COLO829 (cell line): ENCODE results near the gene PRR3.

Experiments
- DNase-seq: peaks from one replicate; pipeline ENCODE4 v3.0.0; 2012; ENCODE audit warnings: low spot score

Gene PRR3

DNA sequence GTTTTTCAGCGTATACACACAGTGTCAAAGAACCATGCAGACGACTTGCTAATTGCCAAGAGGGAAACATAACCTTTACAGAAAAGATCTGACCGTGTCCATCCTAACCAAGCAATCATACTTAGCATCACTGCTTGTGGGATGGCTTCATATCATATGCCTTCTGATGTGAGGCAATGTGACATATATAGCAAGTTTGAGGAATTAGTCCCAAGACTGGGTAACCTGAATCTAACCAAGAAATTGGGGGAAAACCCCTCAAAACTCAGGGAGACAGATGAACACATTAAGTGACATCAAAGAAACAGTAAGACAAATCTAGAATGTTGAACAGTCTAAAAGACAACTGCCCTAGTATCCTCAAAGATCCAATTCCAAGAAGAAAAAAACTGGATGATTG is 19.2 kb upstream of the PRR3 start:
- DNase-seq: no peak

DNA sequence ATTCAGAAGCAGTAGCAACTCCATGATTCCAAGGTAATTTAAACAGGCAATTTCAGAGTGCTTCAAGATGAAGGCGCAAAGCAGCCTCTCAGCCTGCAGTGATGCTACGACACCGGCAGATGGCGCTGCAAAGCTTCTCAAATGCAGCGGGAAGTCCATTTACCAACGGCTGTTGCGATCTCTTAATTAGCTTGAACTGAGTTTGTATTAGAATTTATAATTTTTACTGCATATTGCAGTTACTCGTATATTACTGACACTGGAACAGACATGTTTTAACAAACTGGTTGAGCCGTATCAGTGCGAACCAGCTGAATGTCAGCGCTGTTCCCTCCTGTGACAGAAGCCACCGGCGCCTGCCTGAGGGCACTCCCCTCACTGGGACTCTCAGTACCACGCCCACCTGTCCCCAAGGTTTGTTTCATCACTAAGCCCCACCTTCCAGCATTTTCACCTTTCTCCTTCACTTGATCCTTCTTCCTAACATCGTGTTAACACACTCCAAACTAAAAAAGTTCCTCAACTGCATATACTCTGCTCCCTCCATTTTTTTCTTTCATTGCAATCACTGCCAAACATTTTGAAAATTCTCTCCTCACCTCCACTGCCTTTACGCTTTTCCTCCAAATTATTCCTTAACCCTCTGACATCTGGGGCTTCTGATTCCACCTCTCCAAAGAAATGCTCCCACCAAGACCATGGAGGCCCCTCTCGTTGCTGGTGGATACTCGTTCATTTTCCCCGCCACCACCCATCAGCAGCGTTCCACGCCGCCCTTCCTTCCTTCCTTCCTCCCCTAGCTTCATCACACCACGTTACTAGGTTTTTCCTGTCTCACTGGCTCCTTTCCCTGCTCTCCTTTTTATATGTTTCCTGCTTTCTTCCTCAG is 15.3 kb upstream of the PRR3 start:
- peak; percentile 79 for DNase-seq

DNA sequence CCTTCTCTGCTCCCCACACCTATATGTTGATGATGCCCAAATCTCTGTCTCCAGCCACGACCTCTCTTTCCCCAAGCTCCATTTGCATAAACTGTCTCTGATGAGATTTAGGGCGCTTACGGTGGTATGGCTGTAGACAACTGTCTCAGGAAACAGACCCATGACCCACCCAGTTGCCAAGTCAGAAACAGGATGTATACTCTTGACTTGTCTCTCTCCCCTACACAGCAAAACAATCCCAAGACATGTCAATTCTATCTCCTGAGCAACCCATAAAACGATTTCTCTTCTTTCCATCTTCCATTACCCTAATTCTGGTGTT is 14.7 kb upstream of the PRR3 start:
- DNase-seq: no peak

DNA sequence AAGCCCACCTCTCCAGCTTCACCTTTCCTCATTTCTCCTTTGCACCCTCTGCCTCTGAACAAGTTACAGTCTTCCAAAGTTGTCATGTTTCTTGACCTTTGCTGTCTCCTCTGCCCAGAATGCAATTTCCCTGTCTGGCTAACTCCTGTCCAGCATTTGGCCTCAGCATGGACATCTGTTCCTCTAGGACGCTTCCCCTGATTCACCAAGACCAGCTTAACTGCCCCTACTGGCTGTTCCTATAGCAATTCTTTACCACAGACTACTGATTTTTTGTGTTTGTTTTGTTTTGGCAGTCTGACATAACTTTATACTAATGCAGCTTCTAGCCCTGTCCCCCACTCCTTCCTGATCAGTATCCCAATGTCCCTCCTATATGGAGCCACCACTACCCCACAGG is 14.2 kb upstream of the PRR3 start:
- no peak for DNase-seq

DNA sequence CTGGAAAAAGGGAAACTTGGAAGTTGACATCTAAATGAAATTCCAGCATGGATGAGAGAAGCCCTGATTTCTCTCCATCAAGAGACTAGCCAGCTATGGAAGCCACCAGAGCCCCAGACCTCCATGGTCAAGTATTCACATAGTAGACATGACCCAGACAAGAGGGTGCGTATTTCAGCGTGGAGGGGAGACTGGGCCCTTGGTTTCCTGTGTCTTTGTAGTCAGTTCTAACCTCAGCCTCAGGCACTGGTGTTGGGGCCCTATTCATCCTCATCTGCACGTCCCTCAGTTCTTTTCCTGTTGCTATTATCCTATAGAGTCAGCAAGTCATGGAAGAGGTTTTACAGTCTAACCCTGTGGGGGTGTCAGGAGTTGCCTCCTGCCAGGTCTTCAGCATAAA is 13.3 kb upstream of the PRR3 start:
- no peak for DNase-seq

DNA sequence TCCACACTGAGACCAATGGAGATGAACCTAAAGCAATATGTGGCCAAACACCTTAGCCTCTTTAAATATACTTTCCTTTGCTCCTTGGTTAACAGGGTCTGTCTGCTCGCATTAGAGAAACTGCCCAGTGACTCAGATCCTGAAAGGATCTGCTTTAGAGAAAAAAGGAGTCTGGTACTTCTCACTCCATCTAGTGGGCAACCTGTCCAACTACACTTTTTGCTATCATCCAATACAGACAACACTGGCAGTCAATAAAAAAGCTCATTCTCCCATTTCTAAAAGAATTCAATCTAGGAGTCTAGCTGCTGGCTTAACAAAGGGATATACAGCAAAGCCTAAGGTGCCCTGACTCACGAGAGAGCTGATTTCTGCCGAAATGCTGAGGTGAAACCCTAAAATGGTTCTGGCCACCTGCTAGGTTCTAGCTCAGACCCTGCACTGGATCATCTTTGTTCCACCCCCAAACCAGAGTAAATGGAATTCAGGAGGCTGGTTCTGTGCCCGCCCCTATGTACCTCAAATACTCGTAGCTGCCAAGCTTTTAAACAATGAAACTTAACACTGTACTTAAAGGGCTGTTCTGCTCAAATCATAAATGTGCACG is 12.3 kb upstream of the PRR3 start:
- peak; percentile 76 for DNase-seq

DNA sequence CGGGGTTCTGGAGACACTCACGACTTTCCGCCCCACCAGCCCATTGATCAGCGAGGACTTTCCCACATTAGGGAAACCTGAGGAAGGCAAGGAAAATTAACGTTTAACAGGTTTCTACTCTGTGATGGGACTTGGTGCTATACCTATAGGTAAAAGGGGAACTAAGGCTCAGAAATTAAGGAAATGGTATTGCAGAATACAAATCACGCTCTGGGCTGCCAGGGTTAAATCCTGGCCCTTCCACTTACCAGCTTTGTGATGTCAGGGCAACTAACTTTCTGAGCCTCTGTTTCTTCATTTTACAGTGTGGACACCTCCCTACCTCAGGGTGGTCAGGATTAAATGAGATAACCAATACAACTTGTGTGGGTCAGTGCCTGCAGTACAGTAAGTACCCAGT is 9.6 kb upstream of the PRR3 start:
- no peak for DNase-seq

DNA sequence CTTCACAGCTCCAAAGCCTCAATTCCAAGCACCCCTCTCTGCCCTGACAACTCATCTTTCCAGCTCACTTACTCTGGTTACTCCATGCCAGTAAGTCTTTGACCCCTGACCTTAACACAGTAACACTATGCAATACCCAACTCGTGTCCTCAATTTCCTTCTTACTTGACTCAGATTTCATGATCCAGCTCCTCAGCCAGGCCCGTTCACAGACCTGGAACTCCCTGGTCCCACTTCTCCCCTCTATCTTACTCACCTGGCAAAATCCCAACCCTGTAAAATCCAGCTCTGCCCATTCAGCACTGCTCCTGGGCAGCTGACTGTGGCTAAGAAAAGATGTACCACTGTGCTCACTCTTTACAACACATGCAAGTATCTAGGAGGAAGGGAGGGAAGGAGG is 8.7 kb upstream of the PRR3 start:
- DNase-seq: no peak

DNA sequence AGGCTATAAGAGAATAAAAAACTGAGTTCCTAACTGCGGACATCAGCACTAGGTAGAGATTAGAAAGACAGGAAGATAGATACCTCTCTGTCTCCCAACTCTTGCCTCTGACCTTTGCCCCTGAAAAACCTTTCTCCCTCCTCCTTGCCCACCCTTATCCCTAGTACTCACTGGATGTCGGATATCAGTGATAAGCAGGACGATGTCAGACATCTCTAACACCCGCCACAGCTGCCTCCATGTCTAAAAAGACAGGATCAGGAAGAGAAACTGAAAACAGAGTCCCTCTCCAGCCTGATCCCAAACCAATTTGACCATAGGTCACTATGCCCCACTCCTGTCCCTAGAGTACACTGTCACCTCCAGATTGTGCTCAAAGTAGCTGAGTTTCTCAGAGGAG is 2.7 kb upstream of the PRR3 start:
- no peak for DNase-seq

DNA sequence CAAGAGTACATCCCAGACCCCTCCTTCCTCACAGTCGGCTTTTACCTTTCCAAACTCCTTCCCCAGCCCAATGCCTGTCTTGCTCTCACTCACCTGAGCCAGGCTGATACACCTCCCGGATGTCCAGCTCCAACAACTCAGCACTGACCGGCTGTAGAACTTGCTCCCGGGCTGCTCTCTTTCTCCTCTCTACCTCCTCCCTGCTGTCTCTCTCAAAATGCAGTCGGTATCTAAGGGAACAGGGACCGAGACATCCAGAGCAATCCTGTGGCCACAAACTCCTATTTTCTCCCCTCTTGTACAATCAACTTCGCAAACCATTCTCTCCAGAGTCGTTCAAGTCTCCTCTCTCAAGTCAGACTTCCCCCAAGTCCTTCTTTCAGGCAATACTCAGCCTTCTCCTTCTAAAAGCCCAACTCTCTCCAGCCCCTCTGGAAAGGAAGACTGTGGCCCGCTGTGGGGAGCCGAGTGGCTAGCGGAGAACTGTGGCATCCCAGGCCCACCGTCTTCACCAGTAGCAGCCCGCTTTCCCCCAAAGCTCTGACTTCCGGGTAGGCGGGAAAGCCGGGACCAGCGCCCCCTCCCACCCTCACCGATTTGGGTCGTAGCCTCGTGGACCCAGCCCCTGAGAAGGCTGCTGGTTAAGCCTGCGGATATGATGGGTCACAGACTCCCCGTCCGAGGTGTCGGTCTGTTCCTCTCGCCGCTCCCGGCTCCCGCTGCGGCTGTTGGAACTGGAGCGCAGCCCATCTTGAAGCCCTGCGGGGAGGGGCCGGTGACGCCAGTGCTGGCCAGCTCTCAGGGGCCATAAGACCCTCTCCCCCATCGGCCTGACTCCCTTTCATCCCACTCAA is 1.9 kb upstream of the PRR3 start:
- no peak for DNase-seq

DNA sequence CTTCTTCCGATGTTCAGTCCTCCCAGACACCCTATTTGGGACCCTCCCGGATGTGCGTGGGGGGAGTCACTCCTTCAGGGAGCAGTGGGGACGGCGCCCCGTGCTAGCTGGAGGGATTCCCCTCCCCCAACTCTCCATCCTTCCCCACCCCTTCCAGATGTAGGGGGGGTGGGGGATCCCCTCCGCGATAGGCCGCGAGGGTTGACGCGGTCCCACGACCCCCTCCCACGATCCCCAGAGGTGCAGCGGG is 1.4 kb upstream of the PRR3 start:
- DNase-seq: no peak

DNA sequence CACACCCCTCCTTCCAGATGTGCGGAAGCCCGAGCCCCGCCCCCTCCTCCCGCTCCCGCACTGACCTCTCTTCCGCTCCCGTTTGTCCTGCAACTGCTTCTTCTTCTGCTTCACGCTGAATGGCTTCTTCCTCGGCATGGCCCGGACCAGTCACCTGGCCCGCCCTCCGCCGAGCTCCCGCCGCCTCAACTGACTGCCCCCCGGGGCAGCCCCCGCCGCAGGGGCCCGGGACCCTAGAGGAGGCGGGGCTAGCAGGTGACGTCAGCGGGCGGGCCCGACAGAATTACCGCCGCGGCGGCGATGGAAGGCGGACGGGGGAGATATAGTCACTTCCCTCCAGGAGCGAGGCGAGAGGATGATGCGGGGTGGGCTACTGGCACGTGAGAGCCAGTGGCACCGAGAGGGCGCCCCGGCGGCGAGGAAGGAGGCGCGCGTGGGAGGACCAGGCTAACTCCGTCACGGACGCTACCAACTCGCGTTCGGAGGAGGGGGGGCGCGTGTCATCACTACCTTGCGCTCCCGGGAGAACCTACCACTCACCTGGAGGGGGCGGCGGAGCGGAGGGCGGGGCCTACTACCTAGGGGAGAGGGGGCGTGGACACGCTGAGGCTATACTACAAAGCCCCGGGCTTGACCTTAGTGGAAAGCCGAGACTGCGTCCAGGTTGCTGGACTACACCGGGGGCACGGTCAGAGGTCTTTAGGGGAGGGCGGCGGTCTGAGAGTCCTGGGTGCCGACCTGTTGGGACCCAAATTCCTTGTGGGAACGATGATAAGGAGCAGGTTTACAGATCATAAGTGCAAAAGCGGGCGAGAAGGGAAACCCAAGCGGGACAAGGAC is 809 bp upstream of the PRR3 start, which contains the start of gene GNL1:
GNL1 (minus strand) TSS at position 424 of the 840 bp plus-strand sequence; CDS start at position 138, 286 bp downstream.
- peak; percentile 94 for DNase-seq

DNA sequence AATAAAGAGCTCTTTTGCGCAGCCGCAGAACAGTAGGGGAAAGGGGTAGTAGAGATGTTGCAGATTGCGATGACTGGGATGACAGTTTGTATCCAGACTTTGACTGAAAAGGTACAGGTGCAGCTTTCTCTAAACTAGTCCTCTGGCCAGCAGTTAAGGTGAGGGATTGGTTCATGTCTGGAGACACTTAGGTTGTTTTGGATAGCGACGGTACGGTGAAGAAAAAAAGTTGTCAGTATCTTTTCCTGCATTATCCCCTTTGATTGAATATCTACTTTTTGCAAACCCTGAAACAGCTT is 537 bp downstream of the PRR3 start:
- DNase-seq: peak; percentile 67

DNA sequence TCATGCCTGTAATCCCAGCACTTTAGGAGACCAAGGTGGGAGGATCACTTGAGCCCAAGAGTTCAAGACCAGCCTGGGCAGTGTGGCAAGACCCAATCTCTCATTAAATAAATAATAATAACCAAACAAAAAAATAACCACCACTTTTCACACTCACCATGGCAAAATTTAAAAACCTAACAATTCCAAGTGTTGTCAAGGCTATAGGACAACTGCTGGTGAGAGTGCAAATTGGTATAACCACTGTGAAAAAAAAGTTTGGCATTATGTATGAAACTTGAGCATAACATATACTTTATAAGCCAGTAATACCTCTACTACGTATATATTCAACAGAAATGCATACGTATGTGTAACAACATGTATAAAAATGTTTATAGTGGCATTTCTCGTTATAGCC is 3.8 kb downstream of the PRR3 start:
- DNase-seq: no peak

DNA sequence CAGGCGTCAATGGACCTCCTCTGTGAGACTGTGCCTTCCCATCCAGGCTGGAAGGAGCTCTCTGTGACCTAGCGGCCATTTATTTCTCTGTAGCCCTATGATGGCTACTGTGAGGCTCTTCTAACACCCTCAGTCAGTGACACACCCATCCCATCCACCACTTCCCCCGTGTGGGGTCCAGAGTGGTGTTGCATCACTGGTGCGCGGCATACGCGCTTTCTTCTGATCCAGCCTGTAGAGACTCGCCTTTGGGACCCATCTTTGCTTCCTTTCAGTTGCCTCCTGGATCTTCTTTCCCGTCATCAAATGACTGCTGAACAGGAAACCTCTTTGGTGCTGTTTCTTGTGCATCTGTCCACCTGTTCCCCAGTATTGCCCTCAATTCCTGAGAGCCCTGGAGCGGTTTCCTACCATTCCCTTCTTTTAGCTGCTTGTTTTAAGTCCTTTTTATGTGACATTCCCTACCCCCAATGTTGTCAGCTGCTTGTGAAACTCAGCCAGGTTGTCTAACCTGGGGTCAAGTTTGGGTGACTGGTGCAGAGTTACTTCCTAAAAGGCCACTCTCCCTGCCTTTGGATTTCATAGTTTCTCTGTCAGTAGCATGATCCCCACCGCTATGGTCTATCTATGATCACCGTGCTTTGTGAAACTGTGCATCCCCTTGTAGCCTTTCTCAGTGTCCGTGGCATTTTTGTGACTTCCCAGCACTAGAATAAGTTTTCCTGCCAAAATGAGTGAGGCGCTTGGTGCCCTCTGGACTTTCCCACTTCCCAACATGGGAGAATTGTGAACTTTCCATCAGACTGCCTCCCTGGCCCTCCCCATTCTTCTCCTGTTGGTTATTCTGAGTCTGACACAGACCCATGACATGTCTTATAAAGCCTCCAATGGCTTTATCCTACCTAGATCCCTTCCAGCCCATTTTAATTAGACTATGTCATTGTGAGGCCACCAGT is 5.7 kb downstream of the PRR3 start:
- no peak for DNase-seq

DNA sequence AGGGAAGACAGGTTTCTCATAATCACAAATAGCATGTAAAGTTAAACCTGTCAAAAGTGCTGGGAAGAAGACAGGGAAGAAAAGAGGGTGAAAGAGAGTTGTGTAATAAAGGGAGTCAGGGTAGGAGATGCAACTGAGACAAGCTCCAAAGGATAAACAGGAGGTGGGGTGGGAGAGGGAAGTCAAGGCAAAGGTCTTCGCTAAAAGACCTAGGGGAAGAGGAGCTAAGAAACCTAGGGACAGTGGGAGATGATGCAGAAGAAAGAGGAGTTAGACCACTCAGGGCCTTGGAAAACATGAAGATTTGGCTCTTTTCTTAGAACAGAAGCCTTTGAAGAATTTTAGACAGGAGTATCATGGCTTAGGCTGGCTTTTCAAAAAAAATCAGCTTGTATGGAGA is 7.0 kb downstream of the PRR3 start:
- no peak for DNase-seq

DNA sequence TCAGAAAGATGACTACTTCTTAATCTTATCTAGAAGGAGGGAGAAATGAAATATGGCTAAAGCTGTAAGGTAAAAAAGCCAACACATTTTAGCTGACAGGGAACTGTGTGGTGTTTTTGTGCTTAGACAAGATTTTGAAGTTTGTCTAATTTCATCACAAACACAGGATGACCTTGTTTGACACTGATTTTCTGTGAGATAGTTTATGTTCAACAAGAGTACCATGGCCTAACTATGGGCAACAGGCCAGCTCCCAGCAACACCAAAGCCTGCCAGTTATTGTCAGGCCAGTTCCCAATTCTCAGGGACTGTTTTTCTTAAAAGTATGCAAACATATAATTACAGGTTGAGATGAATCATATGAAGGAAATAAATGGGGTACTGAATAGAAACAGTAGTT is 8.7 kb downstream of the PRR3 start:
- DNase-seq: no peak

DNA sequence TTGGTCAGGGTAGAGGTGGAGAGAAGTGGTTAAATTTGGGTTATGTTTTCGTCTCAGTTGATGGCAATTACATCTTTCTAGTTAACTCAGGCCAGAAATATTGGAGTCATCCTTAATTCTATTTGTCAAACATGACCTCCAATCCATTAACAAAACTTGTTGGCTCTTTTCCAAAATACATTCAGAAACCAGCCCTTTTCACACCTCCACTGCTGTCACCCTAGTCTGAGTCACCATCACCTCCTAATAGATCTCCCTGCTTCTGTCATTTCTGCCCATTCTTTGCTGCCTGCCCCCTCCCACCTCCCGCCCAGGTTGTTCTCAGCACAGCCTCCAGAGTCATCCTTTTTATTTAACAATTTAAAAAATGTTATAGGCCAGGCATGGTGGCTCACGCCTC is 11.2 kb downstream of the PRR3 start:
- DNase-seq: no peak

DNA sequence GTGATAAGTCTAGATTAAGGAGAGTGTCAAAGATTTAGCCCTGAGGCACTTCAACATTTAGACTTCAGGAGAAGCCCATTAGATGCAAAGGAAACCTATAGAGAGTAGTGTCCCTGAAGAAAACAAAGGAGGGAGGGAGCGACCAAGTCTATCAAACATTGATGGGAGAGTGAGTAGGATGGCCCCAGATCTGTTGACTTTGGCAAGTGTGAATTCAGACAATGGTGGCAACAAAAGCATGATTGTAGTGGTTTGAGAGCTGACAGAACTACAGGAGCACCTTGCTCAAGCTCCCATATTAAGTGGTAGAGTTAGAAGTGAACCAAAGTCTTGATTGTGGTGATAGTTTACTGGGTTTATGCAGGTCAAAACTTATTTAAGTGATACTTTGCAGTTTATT is 13.2 kb downstream of the PRR3 start:
- DNase-seq: no peak

DNA sequence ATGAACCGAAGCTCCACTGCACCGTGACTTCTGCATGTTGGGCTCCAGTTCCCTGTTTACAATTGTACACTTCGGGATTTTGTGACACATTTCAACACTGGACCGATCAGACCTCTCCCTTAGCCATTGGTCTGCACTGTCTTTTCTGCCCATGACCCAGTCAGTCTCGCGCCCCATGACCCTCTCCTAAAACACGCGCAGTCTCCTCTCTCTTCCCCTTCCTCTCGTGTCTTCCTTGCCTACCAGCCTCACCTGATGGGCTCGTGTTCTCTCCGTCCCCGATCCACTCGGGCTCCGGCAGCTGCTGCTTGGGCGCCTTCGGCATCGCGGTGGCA is 13.6 kb downstream of the PRR3 start:
- DNase-seq: no peak

DNA sequence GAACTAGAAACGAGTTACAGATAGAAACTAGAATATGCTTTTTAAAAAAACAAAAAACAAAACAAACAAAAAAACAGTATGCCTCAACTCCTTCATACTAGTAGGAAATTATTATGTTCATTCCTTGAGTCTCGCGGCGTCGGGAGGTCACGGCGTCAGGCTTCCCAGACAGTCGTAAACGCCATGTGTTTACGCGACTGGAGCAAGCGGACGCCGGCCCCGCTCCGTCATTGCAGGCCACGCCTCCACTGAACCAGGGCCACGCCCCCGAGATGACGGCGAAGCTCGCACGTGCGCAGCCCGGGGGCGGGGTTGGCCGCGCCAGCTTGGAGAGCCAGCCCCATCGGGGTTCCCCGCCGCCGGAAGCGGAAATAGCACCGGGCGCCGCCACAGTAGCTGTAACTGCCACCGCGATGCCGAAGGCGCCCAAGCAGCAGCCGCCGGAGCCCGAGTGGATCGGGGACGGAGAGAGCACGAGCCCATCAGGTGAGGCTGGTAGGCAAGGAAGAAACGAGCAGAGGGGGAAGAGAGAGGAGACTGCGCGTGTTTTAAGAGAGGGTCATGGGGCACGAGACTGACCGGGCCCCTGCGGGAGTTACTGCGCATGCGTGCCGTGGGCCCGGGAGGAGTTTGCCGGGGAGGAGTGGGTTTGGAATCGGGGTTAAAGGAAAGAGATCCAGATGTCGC is 14.1 kb downstream of the PRR3 start, which contains the start of gene ABCF1:
ABCF1 (plus strand) TSS at position 368 of the 687 bp plus-strand sequence; CDS start at position 414, 46 bp downstream.
- DNase-seq: peak; percentile 99
